ENCODE data around the gene TK1. TPM values are rescaled to one million over a fixed set of nuclear protein-coding genes. Genes with fewer than 3 reads are reported as not detected.
"Not testable (repeated sequence)": the region's sequence is repeated elsewhere in the genome, so short reads cannot be mapped to it uniquely, and the experiment has no call there.

The TK1 gene
- total and polyA plus RNA-seq, 2 donors (not counting 1 experiment from before 2014, with no cell fraction given) = 2.2 to 3.8 TPM

GRCh38 chr17:78140169-78141051, 46.4 kb downstream of the TK1 start:
- CTCF ChIA-PET = interaction anchor here (0.6 to 14.1 kb wide), 9 partner anchors 10 to 119 kb away, joined by 3 to 357 read pairs (median 5); partner anchors contain the start of genes SYNGR2, TK1 and TMC8

GRCh38 chr17:78139861-78140168, 47.0 kb downstream of the TK1 start:
- H3K4me2 ChIP-seq (replicated peaks; ENCODE audit: low read depth, low read length, poor library complexity, severe bottlenecking) = peak overlapping the region; percentile 43
- ChIA-PET CTCF (interaction anchor here (0.8 to 14.1 kb wide), 7 partner anchors 10 to 111 kb away, joined by 3 to 357 read pairs (median 4); partner anchors contain the start of genes SYNGR2, TK1 and TMC8), POLR2A (interaction anchor here (0.7 to 22.6 kb wide), 9 partner anchors 11 to 133 kb away, joined by 3 to 432 read pairs (median 4); partner anchors contain the start of genes SYNGR2, TMC6 and TMC8)
- not testable (repeated sequence) for H3K9me3 Mint-ChIP-seq (ENCODE audit: insufficient read depth); ATAC-seq (ENCODE audit: low read depth); H3K9ac ChIP-seq (ENCODE audit: low read length); H3K27me3 Mint-ChIP-seq; H2AFZ ChIP-seq (ENCODE audit: insufficient read depth, low read depth, low read length, poor library complexity, severe bottlenecking); H3K4me3 ChIP-seq (ENCODE audit: control extremely low read depth in 1 of 5, extremely low read depth in 1 of 5, insufficient read depth in 1 of 5, low read depth in 2 of 5, low read length in 4 of 5); H3K4me3 Mint-ChIP-seq; DNase-seq; H3K27me3 ChIP-seq (replicated peaks in 1 of 4; ENCODE audit: control extremely low read depth in 1 of 4, control insufficient read depth in 3 of 4, insufficient read depth in 4 of 4, low read length in 3 of 4)
- peaks cover 32% of the 10 kb centered on the region for H4K20me1 ChIP-seq (ENCODE audit: control insufficient read depth, insufficient read depth, low read length, poor library complexity, severe bottlenecking)
- peaks cover 0 to 10% (median 0%) of the 10 kb centered on the region in 3 donors for H3K9me3 ChIP-seq (ENCODE audit: control extremely low read depth in 1 of 3, control insufficient read depth in 2 of 3, insufficient read depth in 1 of 3, low read length in 2 of 3)
- peaks cover 27% of the 10 kb centered on the region for H3K79me2 ChIP-seq (ENCODE audit: control insufficient read depth, insufficient read depth, low read length)
- H3K4me1 Mint-ChIP-seq = peaks cover 82% of the 10 kb centered on the region
- 86% methylated on average over 12 of the region's 12 CpGs for WGBS (ENCODE audit: insufficient coverage)
- peak overlapping the region; percentile 43 to 51 for H3K27ac ChIP-seq (ENCODE audit: low read length in 2 of 2)
- H3K36me3 ChIP-seq (replicated peaks in 1 of 2; ENCODE audit: control extremely low read depth in 1 of 2, control insufficient read depth in 1 of 2, extremely low read depth in 1 of 2, insufficient read depth in 2 of 2, low read length in 1 of 2) = peaks cover 0 to 58% of the 10 kb centered on the region in 2 experiments
- H3K27ac Mint-ChIP-seq = peak overlapping the region; percentile 73
- intact Hi-C loops (cut with micrococcal nuclease) = loop anchor here (1.0 to 10.0 kb wide), 9 partner anchors 8 to 1695 kb away; partner anchors contain the start of genes AFMID, BIRC5, CBX4 and SYNGR2
- peaks cover 67 to 93% of the 10 kb centered on the region in 2 donors for H3K4me1 ChIP-seq (ENCODE audit: control insufficient read depth in 2 of 2, insufficient read depth in 2 of 2, low read length in 2 of 2)

More at GRCh38 chr17:78140169-78141051, 46.4 kb downstream of the TK1 start:
- H3K9me3 Mint-ChIP-seq (ENCODE audit: insufficient read depth) = no peaks in the 10 kb centered on the region
- H3K4me3 Mint-ChIP-seq = peak overlapping the region; percentile 46
- peaks cover 72 to 94% of the 10 kb centered on the region in 2 donors for H3K4me1 ChIP-seq (ENCODE audit: control insufficient read depth in 2 of 2, insufficient read depth in 2 of 2, low read length in 2 of 2)
- ATAC-seq (ENCODE audit: low read depth) = peak; percentile 88
- peak; percentile 96 for DNase-seq
- peaks cover 26% of the 10 kb centered on the region for H4K20me1 ChIP-seq (ENCODE audit: control insufficient read depth, insufficient read depth, low read length, poor library complexity, severe bottlenecking)
- intact Hi-C loops (cut with micrococcal nuclease) = loop anchor here (1.0 to 2.0 kb wide), 8 partner anchors 8 to 74 kb away; partner anchors contain the start of genes AFMID, BIRC5, SYNGR2 and TK1
- POLR2A ChIA-PET = interaction anchor here (0.6 to 22.6 kb wide), 10 partner anchors 12 to 132 kb away, joined by 3 to 432 read pairs (median 4); partner anchors contain the start of genes SYNGR2, TMC6 and TMC8
- peak overlapping the region; percentile 43 for H3K4me2 ChIP-seq (replicated peaks; ENCODE audit: low read depth, low read length, poor library complexity, severe bottlenecking)
- H3K9me3 ChIP-seq (ENCODE audit: control extremely low read depth in 1 of 3, control insufficient read depth in 2 of 3, insufficient read depth in 1 of 3, low read length in 2 of 3) = peaks cover 0 to 10% (median 0%) of the 10 kb centered on the region in 3 donors
- no peak overlapping the region for H3K9ac ChIP-seq (ENCODE audit: low read length)
- H3K27ac Mint-ChIP-seq = peak overlapping the region; percentile 73
- peak overlapping the region; percentile 43 to 51 for H3K27ac ChIP-seq (ENCODE audit: low read length in 2 of 2)
- TF ChIP-seq CTCF (IDR thresholded peaks at IDR 0.05) = no peak
- H3K27me3 Mint-ChIP-seq = no peaks in the 10 kb centered on the region
- WGBS (ENCODE audit: insufficient coverage) = 40% methylated on average over 57 of the region's 58 CpGs
- H3K79me2 ChIP-seq (ENCODE audit: control insufficient read depth, insufficient read depth, low read length) = peaks cover 21% of the 10 kb centered on the region
- H3K4me3 ChIP-seq (ENCODE audit: control extremely low read depth in 1 of 5, extremely low read depth in 1 of 5, insufficient read depth in 1 of 5, low read depth in 2 of 5, low read length in 4 of 5) = no peak overlapping the region
- peaks cover 0 to 52% of the 10 kb centered on the region in 2 experiments for H3K36me3 ChIP-seq (replicated peaks in 1 of 2; ENCODE audit: control extremely low read depth in 1 of 2, control insufficient read depth in 1 of 2, extremely low read depth in 1 of 2, insufficient read depth in 2 of 2, low read length in 1 of 2)
- H3K27me3 ChIP-seq (replicated peaks in 1 of 4; ENCODE audit: control extremely low read depth in 1 of 4, control insufficient read depth in 3 of 4, insufficient read depth in 4 of 4, low read length in 3 of 4) = no peaks in the 10 kb centered on the region
- H2AFZ ChIP-seq (ENCODE audit: insufficient read depth, low read depth, low read length, poor library complexity, severe bottlenecking) = no peak overlapping the region
- peaks cover 82% of the 10 kb centered on the region for H3K4me1 Mint-ChIP-seq
